BLaER1 treated with 17β-estradiol and CSF1 and Interleukin-3, amounts not matched to agents 10 nM and 100 nM (cell line): ENCODE measurements around the gene LGMN.
A peak's percentile ranks its signal among the peaks of the same experiment; 100 is the strongest.
"Not testable (repeated sequence)": the region's sequence is repeated elsewhere in the genome, so short reads cannot be mapped to it uniquely, and the experiment has no call there.

Source experiments
- H3K27ac ChIP-seq, 11 experiments: shearing (Covaris generic); formaldehyde crosslinking; 2 replicates each; pipeline ENCODE4 v1.8.1; 2022
- H3K27me3 ChIP-seq, 11 experiments: shearing (Covaris generic); formaldehyde crosslinking; 2 replicates each; pipeline ENCODE4 v1.8.1; 2022
- H3K36me3 ChIP-seq, 11 experiments: shearing (Covaris generic); formaldehyde crosslinking; 2 replicates each; pipeline ENCODE4 v1.8.1; 2022
- H3K4me1 ChIP-seq, 10 experiments: shearing (Covaris generic); formaldehyde crosslinking; 2 replicates each; pipeline ENCODE4 v1.8.1; 2022
- H3K4me2 ChIP-seq, 11 experiments: shearing (Covaris generic); formaldehyde crosslinking; 2 replicates each; pipeline ENCODE4 v1.8.1; 2022
- H3K4me3 ChIP-seq, 10 experiments: shearing (Covaris generic); formaldehyde crosslinking; 2 replicates each; pipeline ENCODE4 v1.8.1; 2022
- H3K9ac ChIP-seq, 11 experiments: shearing (Covaris generic); formaldehyde crosslinking; 2 replicates each; pipeline ENCODE4 v1.8.1; 2022
- H3K9me3 ChIP-seq, 11 experiments: shearing (Covaris generic); formaldehyde crosslinking; replicated peaks in 1 of 11; 2 replicates each; pipeline ENCODE4 v1.8.1; 2022
- H4K20me1 ChIP-seq, 11 experiments: shearing (Covaris generic); formaldehyde crosslinking; 2 replicates each; pipeline ENCODE4 v1.8.1; 2022
- Cebpa-rat ChIP-seq, 11 experiments: shearing (Covaris generic); IDR thresholded peaks; 2 replicates each; pipeline ENCODE4 v1.8.1; 2022

The LGMN gene

DNA sequence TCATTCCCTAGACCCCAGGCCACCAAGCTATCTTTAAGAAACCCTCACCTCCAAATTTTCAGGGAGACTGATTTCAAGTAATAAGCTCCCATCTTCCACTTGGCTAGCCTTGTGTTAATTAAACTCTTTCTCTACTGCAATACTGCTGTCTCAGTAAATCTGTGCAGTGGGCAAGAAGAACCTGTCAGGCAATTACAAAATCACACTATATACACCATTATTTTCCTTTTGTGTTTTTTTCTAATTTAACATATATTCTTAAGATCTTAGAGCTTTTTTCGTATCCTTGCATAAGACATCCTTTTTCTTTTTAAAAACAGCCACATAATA is 38.0 kb upstream of the LGMN start:
- Histone ChIP-seq H4K20me1 (no peaks in the 10 kb centered on the region; a peak in 1 of 22 replicates), H3K27me3 (no peaks in the 10 kb centered on the region), H3K4me3 (peak overlapping the region in 7 of 10 experiments; percentile 1 to 52 (median 25); a peak in 9 of 20 replicates), H3K9me3 (peaks cover 33 to 52% (median 46%) of the 10 kb centered on the region in 11 experiments), H3K36me3 (no peaks in the 10 kb centered on the region), H3K4me2 (peak overlapping the region; percentile 55 to 93 (median 81)), H3K4me1 (peaks cover 11 to 57% (median 26%) of the 10 kb centered on the region in 10 experiments), H3K27ac (peak overlapping the region; percentile 9 to 80 (median 73); a peak in 20 of 22 replicates), H3K9ac (peak overlapping the region in 10 of 11 experiments; percentile 41 to 72 (median 59); a peak in 16 of 22 replicates)
- TF ChIP-seq Cebpa-rat (IDR thresholded peaks at IDR 0.05): no peak

- H3K4me1 ChIP-seq: peaks cover 11 to 61% (median 29%) of the 10 kb centered on the region in 10 experiments
- H3K9me3 ChIP-seq: peaks cover 29 to 47% (median 41%) of the 10 kb centered on the region in 11 experiments
- H4K20me1 ChIP-seq: no peaks in the 10 kb centered on the region; a peak in 1 of 22 replicates
- peak overlapping the region in 7 of 10 experiments; percentile 1 to 52 (median 25); a peak in 10 of 20 replicates for H3K4me3 ChIP-seq
- peak overlapping the region; percentile 9 to 80 (median 73); a peak in 20 of 22 replicates for H3K27ac ChIP-seq
- peak overlapping the region; percentile 10 to 72 (median 59); a peak in 20 of 22 replicates for H3K9ac ChIP-seq
- TF ChIP-seq Cebpa-rat (IDR thresholded peaks at IDR 0.05): no peak; a peak in 1 of 22 replicates
- no peaks in the 10 kb centered on the region for H3K27me3 ChIP-seq
- peak overlapping the region; percentile 55 to 93 (median 81) for H3K4me2 ChIP-seq
- H3K36me3 ChIP-seq: no peaks in the 10 kb centered on the region
Observed at GRCh38 chr14:92785667-92786426, 37.4 kb upstream of the LGMN start.

GRCh38 chr14:92783813-92784431 is 35.5 kb upstream of the LGMN start:
- Histone ChIP-seq H3K36me3 (no peaks in the 10 kb centered on the region), H4K20me1 (no peaks in the 10 kb centered on the region; a peak in 1 of 22 replicates), H3K27ac (peak overlapping the region in 4 of 11 experiments; percentile 24 to 60 (median 34); a peak in 3 of 22 replicates), H3K9ac (peak overlapping the region in 3 of 11 experiments; percentile 18 to 57 (median 33); a peak in 2 of 22 replicates), H3K9me3 (peaks cover 10 to 27% (median 21%) of the 10 kb centered on the region in 11 experiments), H3K4me2 (peak overlapping the region in 2 of 11 experiments; percentile 60 to 70; a peak in 4 of 22 replicates), H3K4me1 (peaks cover 22 to 81% (median 49%) of the 10 kb centered on the region in 10 experiments), H3K27me3 (no peaks in the 10 kb centered on the region), H3K4me3 (no peak overlapping the region)
- TF ChIP-seq Cebpa-rat (IDR thresholded peaks at IDR 0.05): no peak

GRCh38 chr14:92781350-92781749 is 32.9 kb upstream of the LGMN start:
- Histone ChIP-seq H3K4me3 (no peak overlapping the region), H3K27me3 (no peaks in the 10 kb centered on the region), H3K4me2 (peak overlapping the region in 2 of 11 experiments; percentile 70 to 83; a peak in 1 of 22 replicates), H3K36me3 (no peaks in the 10 kb centered on the region), H4K20me1 (no peaks in the 10 kb centered on the region; a peak in 1 of 22 replicates), H3K9me3 (peaks cover 0 to 3% (median 0%) of the 10 kb centered on the region in 11 experiments; a peak in 4 of 22 replicates), H3K9ac (no peak overlapping the region), H3K4me1 (peaks cover 31 to 94% (median 52%) of the 10 kb centered on the region in 10 experiments), H3K27ac (no peak overlapping the region)
- TF ChIP-seq Cebpa-rat (IDR thresholded peaks at IDR 0.05): no peak

- no peaks in the 10 kb centered on the region for H3K27me3 ChIP-seq
- peak overlapping the region in 9 of 11 experiments; percentile 10 to 94 (median 66); a peak in 15 of 22 replicates for H3K4me2 ChIP-seq
- no peaks in the 10 kb centered on the region; a peak in 1 of 22 replicates for H4K20me1 ChIP-seq
- H3K36me3 ChIP-seq: no peaks in the 10 kb centered on the region
- no peak for TF ChIP-seq Cebpa-rat (IDR thresholded peaks at IDR 0.05)
- H3K9ac ChIP-seq: no peak overlapping the region
- peak overlapping the region in 4 of 11 experiments; percentile 41 to 64 (median 56); a peak in 6 of 22 replicates for H3K27ac ChIP-seq
- H3K9me3 ChIP-seq: no peaks in the 10 kb centered on the region
- H3K4me1 ChIP-seq: peaks cover 31 to 94% (median 51%) of the 10 kb centered on the region in 10 experiments
- no peak overlapping the region for H3K4me3 ChIP-seq
Observed at GRCh38 chr14:92780444-92781232, 32.2 kb upstream of the LGMN start.

DNA sequence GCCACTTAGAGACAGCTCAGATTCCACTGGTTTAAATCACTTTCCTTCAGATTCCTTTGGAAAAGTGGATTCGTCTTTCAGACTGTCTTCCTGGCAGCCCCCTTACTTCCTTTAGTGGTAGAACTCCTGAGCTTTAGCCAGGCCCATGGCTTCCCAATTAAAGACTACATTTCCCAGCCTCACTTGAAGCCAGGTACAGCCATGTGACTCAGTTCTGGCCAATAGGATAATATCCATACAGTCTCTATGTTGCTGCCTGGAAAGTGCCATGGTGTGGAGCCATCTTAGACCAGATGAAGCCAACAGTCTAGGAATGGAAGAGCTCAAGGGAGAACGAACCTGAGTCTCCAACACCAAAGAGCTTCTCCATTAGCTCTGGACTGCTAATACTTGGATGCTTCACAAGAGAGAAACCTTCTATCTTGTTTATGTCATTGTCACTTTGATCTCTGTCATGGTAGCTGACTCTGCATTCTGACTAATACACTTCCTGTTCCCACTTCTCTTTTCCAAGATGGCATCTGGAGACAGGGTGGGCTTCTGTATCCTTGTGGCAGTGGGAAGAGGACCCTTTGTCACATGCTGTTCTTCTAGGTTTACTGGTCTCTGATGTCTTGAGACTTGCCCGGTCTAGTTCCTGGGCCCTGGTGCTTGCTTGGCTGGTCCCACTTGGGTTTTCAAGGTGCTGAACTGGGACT is 30.6 kb upstream of the LGMN start:
- H3K27ac ChIP-seq: peak overlapping the region in 10 of 11 experiments; percentile 7 to 68 (median 58); a peak in 19 of 22 replicates
- H3K4me2 ChIP-seq: peak overlapping the region; percentile 49 to 94 (median 66)
- not testable (repeated sequence) for H3K9ac ChIP-seq, H4K20me1 ChIP-seq, H3K9me3 ChIP-seq, H3K36me3 ChIP-seq, H3K27me3 ChIP-seq, H3K4me3 ChIP-seq
- peaks cover 43 to 94% (median 61%) of the 10 kb centered on the region in 10 experiments for H3K4me1 ChIP-seq

DNA sequence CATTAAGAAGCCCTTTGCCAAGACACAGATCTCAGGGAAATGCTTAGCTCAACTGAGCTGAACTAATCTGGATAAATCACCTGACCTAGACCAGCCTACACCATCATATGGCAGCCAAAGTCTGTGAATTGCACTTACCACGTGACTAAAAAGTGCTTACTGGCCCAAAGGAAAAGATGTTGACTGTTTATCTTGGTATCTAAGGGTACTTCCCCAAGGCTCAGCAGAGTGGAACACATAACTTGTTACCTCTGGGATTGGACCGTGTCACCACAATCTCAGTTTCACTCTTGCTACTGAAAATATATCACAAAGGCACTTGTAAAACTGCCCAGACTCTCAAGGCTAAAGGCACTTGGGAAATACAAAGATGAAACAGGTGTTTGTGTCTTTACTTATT is 26.9 kb upstream of the LGMN start:
- H3K9me3 ChIP-seq, H3K36me3 ChIP-seq, H3K4me3 ChIP-seq, H4K20me1 ChIP-seq, H3K27me3 ChIP-seq: not testable (repeated sequence)
- Histone ChIP-seq H3K9ac (peak overlapping the region in 4 of 11 experiments; percentile 14 to 88 (median 78); a peak in 7 of 22 replicates), H3K4me2 (peak overlapping the region; percentile 56 to 94 (median 73)), H3K27ac (peak overlapping the region in 10 of 11 experiments; percentile 43 to 96 (median 70); a peak in 17 of 22 replicates), H3K4me1 (peaks cover 43 to 100% (median 54%) of the 10 kb centered on the region in 10 experiments)

GRCh38 chr14:92774572-92774971 is 26.1 kb upstream of the LGMN start:
- no peak overlapping the region; a peak in 1 of 20 replicates for H3K4me3 ChIP-seq
- TF ChIP-seq Cebpa-rat (IDR thresholded peaks at IDR 0.05): no peak
- H3K9me3 ChIP-seq: no peaks in the 10 kb centered on the region
- H3K4me1 ChIP-seq: peaks cover 39 to 100% (median 47%) of the 10 kb centered on the region in 10 experiments
- H4K20me1 ChIP-seq: no peaks in the 10 kb centered on the region
- no peaks in the 10 kb centered on the region for H3K27me3 ChIP-seq
- peak overlapping the region in 10 of 11 experiments; percentile 38 to 96 (median 70); a peak in 18 of 22 replicates for H3K27ac ChIP-seq
- H3K36me3 ChIP-seq: no peaks in the 10 kb centered on the region
- H3K9ac ChIP-seq: peak overlapping the region in 4 of 11 experiments; percentile 1 to 88 (median 78); a peak in 6 of 22 replicates
- H3K4me2 ChIP-seq: peak overlapping the region; percentile 56 to 94 (median 73)
